Measurements from ENCODE around the gene UQCC2. TPM values are rescaled to one million over a fixed set of nuclear protein-coding genes. Genes with fewer than 3 reads are reported as not detected.

Gene UQCC2
- total RNA-seq, 1 donor from 2014 or later, result 2.6 TPM

DNA sequence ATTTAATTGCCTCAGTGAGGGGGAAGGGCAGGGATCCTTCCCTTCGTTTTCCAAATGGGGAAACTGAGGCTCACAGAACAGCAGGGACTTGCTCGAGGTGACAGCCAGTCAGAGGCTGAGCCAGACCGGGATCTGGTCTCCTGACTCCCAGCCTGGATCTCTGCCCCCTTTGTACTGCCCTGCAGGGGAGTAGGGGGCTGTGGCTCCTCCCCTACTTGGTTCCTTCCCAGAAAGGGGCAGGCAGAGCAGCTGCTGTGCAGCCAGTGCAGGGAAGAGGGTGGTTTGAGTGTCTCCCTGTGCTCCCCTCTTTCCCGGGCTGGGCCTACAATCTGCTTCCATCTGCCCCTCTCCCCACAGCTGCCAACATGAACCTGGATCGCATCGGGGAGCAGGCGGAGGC, 37.6 kb downstream of the UQCC2 start:
- no peak overlapping the region for H3K4me3 ChIP-seq
- H3K27me3 ChIP-seq, result no peaks in the 10 kb centered on the region
- H3K9me3 ChIP-seq, result no peaks in the 10 kb centered on the region
- TF ChIP-seq CTCF (IDR thresholded peaks at IDR 0.05), result no peak
- DNase-seq (ENCODE audit: low spot score in 2 of 2), result no peak
- no peak overlapping the region for H3K27ac ChIP-seq
- no peaks in the 10 kb centered on the region for H3K4me1 ChIP-seq
- intact Hi-C loops (cut with DNase I), result no loop called here
- no peaks in the 10 kb centered on the region for H3K36me3 ChIP-seq

- Histone ChIP-seq H3K4me3 (no peak overlapping the region), H3K27me3 (no peaks in the 10 kb centered on the region), H3K4me1 (no peaks in the 10 kb centered on the region), H3K36me3 (no peaks in the 10 kb centered on the region), H3K27ac (no peak overlapping the region), H3K9me3 (no peaks in the 10 kb centered on the region)
- peak in 2 of 3 experiments; percentile 45 to 51 for TF ChIP-seq CTCF (IDR thresholded peaks at IDR 0.05)
- intact Hi-C loops (cut with DNase I), result no loop called here
- peak; percentile 50 to 79 for DNase-seq (ENCODE audit: low spot score in 2 of 2)
Measured at GRCh38 chr6:33672808-33673207, 38.7 kb downstream of the UQCC2 start.

- no peak for TF ChIP-seq CTCF (IDR thresholded peaks at IDR 0.05)
- no peak overlapping the region for H3K4me3 ChIP-seq
- H3K36me3 ChIP-seq, result no peaks in the 10 kb centered on the region
- no peaks in the 10 kb centered on the region for H3K9me3 ChIP-seq
- no peak for DNase-seq (ENCODE audit: low spot score in 2 of 2)
- intact Hi-C loops (cut with DNase I), result no loop called here
- no peaks in the 10 kb centered on the region for H3K27me3 ChIP-seq
- no peaks in the 10 kb centered on the region for H3K4me1 ChIP-seq
- no peak overlapping the region for H3K27ac ChIP-seq
Measured at GRCh38 chr6:33671744-33672072, 39.8 kb downstream of the UQCC2 start.

DNA sequence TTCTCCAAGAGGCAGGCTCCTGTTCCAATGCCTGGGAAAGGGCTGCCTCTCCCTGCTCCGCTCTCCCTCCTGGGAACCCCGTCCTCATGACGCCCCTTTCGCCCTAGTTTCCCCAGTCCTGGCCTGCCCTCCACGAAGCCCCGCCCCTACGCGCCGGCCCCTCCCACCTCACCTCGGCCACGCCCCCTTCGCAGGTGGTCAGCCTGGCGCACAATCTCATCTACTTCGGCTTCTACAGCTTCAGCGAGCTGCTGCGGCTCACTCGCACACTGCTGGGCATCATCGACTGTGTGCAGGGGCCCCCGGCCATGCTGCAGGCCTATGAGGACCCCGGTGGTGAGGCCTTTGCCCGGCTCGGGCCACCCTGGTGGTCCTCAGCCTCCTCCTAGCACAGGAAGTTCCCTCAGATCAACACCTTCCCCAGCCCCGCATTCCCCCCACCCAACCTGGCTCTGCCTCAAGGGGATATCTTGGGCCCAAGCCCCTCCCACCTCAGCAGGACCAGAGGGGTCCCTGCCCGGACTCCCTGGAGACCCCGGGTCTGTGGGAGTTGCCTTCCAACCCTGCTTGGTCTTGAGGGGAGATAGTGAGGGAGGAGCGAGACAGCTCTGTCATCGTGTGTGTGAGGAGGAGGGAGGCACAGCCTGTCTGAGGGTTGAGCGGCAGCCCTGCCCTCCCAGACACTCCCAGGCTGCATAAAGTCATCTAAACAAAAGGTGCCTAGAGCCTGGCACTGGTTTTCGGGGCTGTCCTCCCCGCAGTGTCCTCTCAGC, 40.3 kb downstream of the UQCC2 start:
- H3K27me3 ChIP-seq, result no peaks in the 10 kb centered on the region
- no peaks in the 10 kb centered on the region for H3K9me3 ChIP-seq
- no peak overlapping the region for H3K4me3 ChIP-seq
- no peaks in the 10 kb centered on the region for H3K4me1 ChIP-seq
- intact Hi-C loops (cut with DNase I), result no loop called here
- DNase-seq (ENCODE audit: low spot score in 2 of 2), result no peak
- H3K27ac ChIP-seq, result no peak overlapping the region
- H3K36me3 ChIP-seq, result no peaks in the 10 kb centered on the region
- TF ChIP-seq CTCF (IDR thresholded peaks at IDR 0.05), result no peak

- no peak overlapping the region for H3K4me3 ChIP-seq
- H3K27ac ChIP-seq, result no peak overlapping the region
- intact Hi-C loops (cut with DNase I), result no loop called here
- H3K9me3 ChIP-seq, result no peaks in the 10 kb centered on the region
- TF ChIP-seq CTCF (IDR thresholded peaks at IDR 0.05), result no peak
- no peaks in the 10 kb centered on the region for H3K4me1 ChIP-seq
- H3K27me3 ChIP-seq, result no peaks in the 10 kb centered on the region
- DNase-seq (ENCODE audit: low spot score in 2 of 2), result no peak
- no peaks in the 10 kb centered on the region for H3K36me3 ChIP-seq
Measured at GRCh38 chr6:33670086-33670660, 41.3 kb downstream of the UQCC2 start.

Measured in ascending aorta (tissue), 2 donors.